Measurements from ENCODE around the gene FMOD.
A peak's percentile ranks its signal among the peaks of the same experiment; 100 is the strongest.

The FMOD gene

GRCh38 chr1:203324105-203325025 is 26.6 kb downstream of the FMOD start:
- no peak for TF ChIP-seq ZFX (IDR thresholded peaks at IDR 0.05)
- no peak for TF ChIP-seq CTCF (conservative IDR thresholded peaks at IDR 0.05)
- peak overlapping the region; percentile 86 for H3K27ac ChIP-seq

GRCh38 chr1:203323587-203323986 is 27.3 kb downstream of the FMOD start:
- peak overlapping the region; percentile 70 for H3K27ac ChIP-seq
- TF ChIP-seq ZFX (IDR thresholded peaks at IDR 0.05) (no peak), CTCF (conservative IDR thresholded peaks at IDR 0.05) (no peak)

- TF ChIP-seq CTCF (conservative IDR thresholded peaks at IDR 0.05) (no peak), ZFX (IDR thresholded peaks at IDR 0.05) (no peak)
- peak overlapping the region; percentile 70; the same call in 1 of the 2 replicates for H3K27ac ChIP-seq
Measured at GRCh38 chr1:203322500-203323179, 28.3 kb downstream of the FMOD start.

GRCh38 chr1:203321273-203322052 is 29.5 kb downstream of the FMOD start:
- TF ChIP-seq CTCF (conservative IDR thresholded peaks at IDR 0.05) (no peak), ZFX (IDR thresholded peaks at IDR 0.05) (no peak)
- H3K27ac ChIP-seq, result peak overlapping the region; percentile 70

GRCh38 chr1:203320591-203321272 is 30.2 kb downstream of the FMOD start:
- peak overlapping the region; percentile 70 for H3K27ac ChIP-seq
- no peak for TF ChIP-seq CTCF (conservative IDR thresholded peaks at IDR 0.05)
- TF ChIP-seq ZFX (IDR thresholded peaks at IDR 0.05), result no peak

GRCh38 chr1:203318229-203318517 is 32.7 kb downstream of the FMOD start:
- no peak overlapping the region for H3K27ac ChIP-seq
- TF ChIP-seq ZFX (IDR thresholded peaks at IDR 0.05), result no peak
- no peak for TF ChIP-seq CTCF (conservative IDR thresholded peaks at IDR 0.05)
